GM18868 (cell line): ENCODE data around the gene REL.
A peak's percentile ranks its signal among the peaks of the same experiment; 100 is the strongest.
"Not testable (repeated sequence)": the region's sequence is repeated elsewhere in the genome, so short reads cannot be mapped to it uniquely, and the experiment has no call there.

ENCODE experiments used
- ATAC-seq: cut with Tn5 transposase; IDR thresholded peaks from one replicate; pipeline ENCODE4 v1.9.1; 2021; ENCODE audit warnings: mild to moderate bottlenecking, moderate library complexity; ENCODE audit not compliant: unreplicated experiment

Gene REL

GRCh38 chr2:60867007-60867406 is 14.4 kb upstream of the REL start:
- no peak for ATAC-seq

DNA sequence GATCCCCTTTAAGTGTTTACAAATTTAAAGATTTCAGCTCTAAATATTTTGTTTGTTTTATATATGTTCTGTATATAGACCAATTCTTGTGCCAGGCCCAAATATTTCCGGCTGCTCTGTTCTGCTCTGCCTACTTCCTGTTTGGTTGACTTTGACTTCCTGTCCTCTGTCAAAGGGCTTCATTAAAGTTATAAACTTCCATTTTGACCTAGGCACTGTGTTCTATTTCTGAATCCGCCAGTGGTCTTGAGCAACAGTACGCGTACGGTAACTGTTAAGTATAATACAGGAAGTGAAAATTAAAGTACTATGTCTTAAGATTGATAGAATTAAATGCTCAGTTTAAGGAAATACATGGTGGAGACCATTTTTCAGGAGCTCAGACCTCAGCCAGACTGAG is 13.5 kb upstream of the REL start:
- ATAC-seq = no peak

DNA sequence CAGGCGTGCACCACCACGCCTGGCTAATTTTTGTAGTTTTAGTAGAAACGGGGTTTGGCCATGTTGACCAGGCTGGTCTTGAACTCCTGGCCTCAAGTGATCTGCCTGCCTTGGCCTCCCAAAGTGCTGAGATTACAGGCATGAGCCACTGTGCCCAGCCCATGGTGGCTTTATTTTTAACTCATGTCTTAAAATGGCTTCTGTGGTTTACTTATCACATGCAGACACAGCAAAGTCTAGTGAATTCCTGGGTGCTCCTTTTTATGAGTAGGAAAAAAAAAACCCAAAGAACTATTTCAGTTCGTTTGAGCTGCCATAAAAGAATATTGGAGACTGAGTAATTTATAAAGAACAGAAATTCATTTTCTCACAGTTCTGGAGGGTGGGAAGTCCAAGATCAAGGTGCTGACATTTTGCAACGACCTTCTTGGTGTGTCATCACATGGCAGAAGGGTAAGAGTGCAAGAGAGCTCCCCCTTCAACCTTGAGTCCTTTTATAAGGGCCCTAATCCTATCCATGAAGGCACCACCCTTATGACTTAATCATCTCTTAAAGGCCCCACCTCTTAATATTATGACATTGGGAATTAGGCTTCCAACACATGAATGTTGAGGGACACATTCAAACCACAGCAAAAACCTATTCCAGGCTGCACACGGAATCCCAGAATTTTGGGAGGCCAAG is 12.6 kb upstream of the REL start:
- no peak for ATAC-seq

GRCh38 chr2:60872510-60872928 is 8.9 kb upstream of the REL start:
- peak; percentile 55 for ATAC-seq

DNA sequence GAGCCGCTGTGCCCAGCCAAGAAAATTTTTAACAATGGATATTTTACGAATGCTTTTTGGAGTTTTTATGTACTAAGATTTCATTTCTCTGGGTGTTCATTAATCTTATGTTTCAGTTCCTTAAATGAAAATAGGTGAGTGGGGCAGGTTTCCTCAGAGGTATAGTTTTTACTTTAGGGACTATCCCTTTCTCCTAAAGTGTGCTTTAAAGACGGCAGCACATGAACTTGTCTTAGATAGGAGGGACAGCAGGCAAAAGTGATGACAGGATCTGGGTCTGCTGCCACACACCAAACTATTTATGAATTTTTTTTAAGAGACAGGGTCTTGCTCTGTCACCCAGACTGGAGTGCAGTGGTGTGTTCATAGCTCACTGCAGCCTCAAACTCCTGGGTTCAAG is 8.0 kb upstream of the REL start:
- ATAC-seq = peak; percentile 91

DNA sequence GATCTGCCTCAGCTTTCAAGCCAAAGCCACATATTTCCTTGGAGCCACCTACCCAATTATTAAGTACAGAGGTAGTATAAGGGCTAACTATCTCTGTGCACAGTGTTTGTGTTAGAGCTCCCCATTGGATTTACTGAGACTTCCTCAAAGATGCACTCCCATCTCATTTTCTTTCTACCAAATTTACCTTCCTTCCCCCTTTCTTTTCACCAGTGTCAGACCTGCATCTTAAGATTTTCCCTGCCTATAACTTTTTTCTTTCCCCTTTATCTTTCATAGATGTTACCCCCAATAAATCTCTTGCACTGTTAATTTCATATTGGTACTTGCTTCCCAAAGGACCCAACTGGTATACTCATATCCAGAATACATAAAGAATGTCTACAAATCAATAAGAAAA is 5.9 kb upstream of the REL start:
- ATAC-seq = no peak

- no peak for ATAC-seq
Measured at GRCh38 chr2:60880643-60881046, 729 bp upstream of the REL start.

DNA sequence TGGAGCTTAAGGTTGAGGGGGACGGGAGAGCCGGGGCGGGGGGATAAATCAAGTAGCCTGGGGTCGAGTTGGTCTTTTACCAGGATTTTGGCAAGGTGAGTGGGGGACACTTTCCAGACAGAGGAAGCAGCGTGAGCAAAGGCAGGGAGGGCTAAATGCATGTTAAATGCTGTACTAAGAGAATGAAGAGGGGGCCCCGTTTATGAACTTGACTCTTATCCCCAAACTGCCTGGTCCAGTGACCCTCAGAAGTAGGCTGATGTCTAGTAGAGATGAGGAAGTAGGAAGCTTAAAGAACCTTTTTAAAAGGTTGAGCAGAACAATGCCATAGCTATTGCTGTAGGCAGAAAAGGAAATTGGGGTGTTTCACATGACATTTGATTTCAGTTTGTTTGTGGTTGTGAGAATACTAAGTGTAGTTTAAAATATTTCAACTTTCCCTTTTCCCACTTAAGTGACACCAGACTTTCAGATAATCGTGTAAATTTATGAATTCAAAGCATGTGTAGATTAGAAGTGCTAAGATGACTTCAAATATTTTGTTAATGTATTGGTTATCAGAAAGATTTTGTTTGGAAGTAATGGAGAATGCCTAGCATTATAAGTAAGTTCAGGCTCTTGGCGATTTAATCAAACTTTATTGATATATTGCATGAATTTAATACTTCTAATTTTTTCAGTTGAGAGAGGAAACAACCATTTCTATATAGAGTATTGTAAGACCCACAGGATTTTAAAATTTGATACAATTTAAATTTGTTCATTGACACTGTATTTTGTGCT is 1.8 kb downstream of the REL start:
- peak; percentile 34 for ATAC-seq

- no peak for ATAC-seq
Measured at GRCh38 chr2:60883896-60884295, 2.5 kb downstream of the REL start.

- no peak for ATAC-seq
Measured at GRCh38 chr2:60884800-60885199, 3.4 kb downstream of the REL start.

DNA sequence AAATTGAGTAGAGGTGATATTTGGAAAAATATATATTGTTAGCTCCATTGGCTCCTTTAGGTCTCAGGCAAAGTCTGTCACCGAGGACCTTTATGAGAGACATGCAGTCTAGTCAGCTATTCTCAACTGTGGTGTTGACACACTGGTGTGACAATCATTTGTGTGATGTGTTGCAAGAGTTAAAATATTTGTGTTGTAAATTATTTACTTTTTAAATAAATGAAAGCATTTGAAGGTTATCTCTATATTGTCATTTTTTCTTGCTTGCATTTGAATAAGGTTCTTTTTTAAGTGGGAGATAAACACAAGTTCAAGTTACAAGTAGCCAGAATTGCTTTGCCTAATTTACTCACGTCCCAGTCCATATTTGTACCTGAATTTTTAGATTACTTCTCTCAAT is 4.3 kb downstream of the REL start:
- no peak for ATAC-seq

GRCh38 chr2:60886991-60887390 is 5.6 kb downstream of the REL start:
- ATAC-seq = no peak

GRCh38 chr2:60888853-60889252 is 7.5 kb downstream of the REL start:
- no peak for ATAC-seq

GRCh38 chr2:60889581-60890392 is 8.4 kb downstream of the REL start:
- not testable (repeated sequence) for ATAC-seq

DNA sequence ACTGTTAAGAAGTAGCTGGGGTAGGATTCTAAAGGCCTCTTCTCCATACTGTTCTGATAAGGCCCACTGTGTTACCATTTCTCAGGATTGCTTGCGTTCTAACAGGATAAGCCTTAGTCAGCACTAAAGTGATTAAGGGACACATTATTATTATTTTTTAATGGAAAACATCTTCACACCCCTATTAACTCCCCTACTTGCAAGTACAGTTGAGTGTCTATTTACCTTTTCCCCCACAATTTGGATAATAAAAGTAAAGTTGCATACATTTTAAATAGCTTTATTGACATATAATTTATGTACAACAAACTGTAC is 9.0 kb downstream of the REL start:
- ATAC-seq = no peak

DNA sequence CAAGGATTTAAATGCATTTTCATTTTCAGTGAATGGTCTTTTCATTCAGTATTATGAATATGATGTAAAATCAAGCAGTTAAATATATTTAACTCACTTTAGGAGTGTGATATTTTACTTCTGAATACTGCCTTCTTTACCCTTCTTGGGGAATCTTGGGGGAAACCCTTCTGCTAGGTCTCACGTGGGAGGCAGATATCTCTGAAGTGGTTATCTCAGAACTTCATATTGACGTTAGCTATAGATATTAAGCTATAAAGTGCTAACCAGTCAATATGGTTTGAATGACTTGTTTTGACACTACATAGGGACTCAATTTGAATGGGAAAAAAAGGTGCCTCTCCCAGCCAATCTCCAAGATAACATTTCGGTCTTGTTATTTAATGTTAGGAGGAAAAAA is 9.8 kb downstream of the REL start:
- ATAC-seq = peak; percentile 63

DNA sequence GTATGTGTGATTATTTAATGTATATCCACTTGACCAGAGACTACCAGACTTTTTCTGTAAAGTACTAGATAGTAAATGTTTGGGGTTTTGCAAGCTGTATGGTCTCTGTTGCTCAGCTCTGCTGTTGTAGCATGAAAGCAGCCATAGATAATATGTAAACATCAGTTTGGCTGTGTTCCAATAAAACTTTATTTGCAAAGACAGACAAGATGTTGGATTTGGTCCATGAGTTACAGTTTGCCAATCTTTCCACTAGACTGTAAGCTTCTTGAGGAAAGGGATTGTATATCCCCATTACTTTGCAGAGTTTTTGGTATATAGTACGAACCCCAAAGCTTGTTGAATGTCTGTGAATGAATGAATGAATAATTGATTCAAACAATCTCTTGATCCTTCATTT is 17.2 kb downstream of the REL start:
- no peak for ATAC-seq

- ATAC-seq = peak; percentile 74
Measured at GRCh38 chr2:60899230-60899891, 18.0 kb downstream of the REL start.

- ATAC-seq = peak; percentile 40
Measured at GRCh38 chr2:60899892-60900249, 18.5 kb downstream of the REL start.

DNA sequence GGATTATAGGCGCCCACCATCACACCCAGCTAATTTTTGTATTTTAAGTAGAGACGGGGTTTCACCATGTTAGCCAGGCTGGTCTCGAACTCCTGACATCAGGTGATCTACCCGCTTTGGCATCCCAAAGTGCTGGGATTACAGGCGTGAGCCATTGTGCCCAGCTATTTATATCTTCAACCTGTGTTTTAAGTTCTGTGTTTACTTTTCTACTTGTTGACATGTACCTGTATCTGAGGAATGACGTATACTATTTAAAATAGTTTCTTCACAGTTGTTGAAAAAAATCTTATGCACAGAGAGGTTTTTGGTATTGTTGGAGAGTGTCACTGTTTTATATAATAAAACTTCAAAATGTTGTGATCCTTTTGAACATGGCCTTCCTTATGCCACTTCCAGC is 19.9 kb downstream of the REL start:
- ATAC-seq = not testable (repeated sequence)

- ATAC-seq = not testable (repeated sequence)
Measured at GRCh38 chr2:60905867-60906266, 24.5 kb downstream of the REL start.
